Thymus (tissue), 11 donors: ENCODE measurements around the gene USP24. TPM values are rescaled to one million over a fixed set of nuclear protein-coding genes. Genes with fewer than 3 reads are reported as not detected.

ENCODE experiments used
- DNase-seq, 9 donors: peaks; one replicate each; pipeline ENCODE4 v3.0.0-alpha.2; 2013; ENCODE audit warnings: low spot score in 9 of 9, low read depth in 6 of 9, missing footprints in 1 of 9
- H3K27ac ChIP-seq, 2 donors: one replicate each; pipeline ENCODE4 v1.5.1; 2013; ENCODE audit warnings: control low read depth in 1 of 2, low read depth in 1 of 2, low read length in 1 of 2, mild to moderate bottlenecking in 1 of 2, moderate library complexity in 1 of 2
- H3K27me3 ChIP-seq, 2 donors: one replicate each; pipeline ENCODE4 v1.5.1; 2013; ENCODE audit warnings: low read length in 1 of 2; ENCODE audit not compliant: control insufficient read depth in 2 of 2, insufficient read depth in 1 of 2
- H3K36me3 ChIP-seq, 2 donors: one replicate each; pipeline ENCODE4 v1.5.1; 2013; ENCODE audit warnings: low read length in 1 of 2, mild to moderate bottlenecking in 1 of 2, moderate library complexity in 1 of 2; ENCODE audit not compliant: control insufficient read depth in 2 of 2, insufficient read depth in 2 of 2
- H3K4me1 ChIP-seq, 2 donors: one replicate each; pipeline ENCODE4 v1.5.1; 2013; ENCODE audit warnings: low read length in 2 of 2; ENCODE audit not compliant: control insufficient read depth in 2 of 2, insufficient read depth in 2 of 2
- H3K4me3 ChIP-seq, 2 donors: one replicate each; pipeline ENCODE4 v1.5.1; 2013; ENCODE audit warnings: low read length in 2 of 2, control low read depth in 1 of 2, mild to moderate bottlenecking in 1 of 2
- H3K9me3 ChIP-seq, 2 donors: one replicate each; pipeline ENCODE4 v1.5.1; 2013; ENCODE audit warnings: low read length in 1 of 2, mild to moderate bottlenecking in 1 of 2; ENCODE audit not compliant: control insufficient read depth in 2 of 2, insufficient read depth in 1 of 2
- WGBS: extraction: QIAGEN DNeasy Blood & Tissue Kit; methylation state at CpG from one replicate; pipeline ENCODE4 v1.1.7; 2013; 5-methylcytosine and 5-hydroxymethylcytosine counted together
- polyA plus RNA-seq: library from polyadenylated mRNA; stranded (reverse); fragments of 200-250 nt; gene quantifications from one replicate; pipeline ENCODE4 v1.2.3, GENCODE V29; 2013
- total RNA-seq: library from RNA; stranded (reverse); fragments of 120-200 nt; gene quantifications from one replicate; pipeline ENCODE4 v1.2.4, GENCODE V29; 2013
- donor health status: healthy.

The USP24 gene
- total and polyA plus RNA-seq, 2 donors: 17.7 to 34.4 TPM

- H3K4me3 ChIP-seq: no peak overlapping the region
- H3K27ac ChIP-seq: no peak overlapping the region
- WGBS: 94% methylated on average over 2 of the region's 2 CpGs
- H3K36me3 ChIP-seq: peaks cover 13 to 55% of the 10 kb centered on the region in 2 donors
- no peaks in the 10 kb centered on the region for H3K27me3 ChIP-seq
- no peak for DNase-seq
- no peaks in the 10 kb centered on the region for H3K4me1 ChIP-seq
- H3K9me3 ChIP-seq: no peaks in the 10 kb centered on the region
These were observed 68.4 kb downstream of the USP24 start for GRCh38 chr1:55146781-55147180.

GRCh38 chr1:55144886-55145285 lies 70.3 kb downstream of the USP24 start:
- H3K36me3 ChIP-seq: peaks cover 18 to 50% of the 10 kb centered on the region in 2 donors
- no peak overlapping the region for H3K4me3 ChIP-seq
- 99% methylated on average over 6 of the region's 6 CpGs for WGBS
- H3K4me1 ChIP-seq: no peaks in the 10 kb centered on the region
- no peak for DNase-seq
- no peaks in the 10 kb centered on the region for H3K27me3 ChIP-seq
- no peak overlapping the region for H3K27ac ChIP-seq
- no peaks in the 10 kb centered on the region for H3K9me3 ChIP-seq

- peaks cover 19 to 54% of the 10 kb centered on the region in 2 donors for H3K36me3 ChIP-seq
- no peak for DNase-seq
These were observed 71.5 kb downstream of the USP24 start for GRCh38 chr1:55143684-55144083.

GRCh38 chr1:55141295-55141893 lies 73.8 kb downstream of the USP24 start:
- no peak overlapping the region for H3K27ac ChIP-seq
- no peaks in the 10 kb centered on the region for H3K27me3 ChIP-seq
- no peaks in the 10 kb centered on the region for H3K4me1 ChIP-seq
- WGBS: 98% methylated on average over 1 of the region's 1 CpG
- H3K9me3 ChIP-seq: no peaks in the 10 kb centered on the region
- no peak for DNase-seq
- no peak overlapping the region for H3K4me3 ChIP-seq
- peaks cover 36 to 67% of the 10 kb centered on the region in 2 donors for H3K36me3 ChIP-seq

More at GRCh38 chr1:55143684-55144083, 71.5 kb downstream of the USP24 start:
- Histone ChIP-seq H3K27ac (no peak overlapping the region), H3K27me3 (no peaks in the 10 kb centered on the region), H3K4me3 (no peak overlapping the region), H3K4me1 (no peaks in the 10 kb centered on the region), H3K9me3 (no peaks in the 10 kb centered on the region)
- 93% methylated on average over 3 of the region's 3 CpGs for WGBS

- Histone ChIP-seq H3K36me3 (peaks cover 40 to 69% of the 10 kb centered on the region in 2 donors), H3K9me3 (no peaks in the 10 kb centered on the region), H3K27ac (no peak overlapping the region), H3K4me1 (no peaks in the 10 kb centered on the region), H3K4me3 (no peak overlapping the region), H3K27me3 (no peaks in the 10 kb centered on the region)
- peak; percentile 32 to 86 (median 63) for DNase-seq
- WGBS: 11% methylated on average over 3 of the region's 3 CpGs
These were observed 74.6 kb downstream of the USP24 start for GRCh38 chr1:55140546-55140983.

GRCh38 chr1:55140137-55140536 lies 75.0 kb downstream of the USP24 start:
- Histone ChIP-seq H3K27ac (no peak overlapping the region), H3K36me3 (peaks cover 40 to 68% of the 10 kb centered on the region in 2 donors), H3K27me3 (no peaks in the 10 kb centered on the region), H3K4me1 (no peaks in the 10 kb centered on the region), H3K4me3 (no peak overlapping the region), H3K9me3 (no peaks in the 10 kb centered on the region)
- WGBS: 97% methylated on average over 2 of the region's 2 CpGs
- DNase-seq: no peak

- no peak for DNase-seq
- no peaks in the 10 kb centered on the region for H3K9me3 ChIP-seq
- no peak overlapping the region for H3K4me3 ChIP-seq
- no peaks in the 10 kb centered on the region for H3K4me1 ChIP-seq
- peaks cover 41 to 76% of the 10 kb centered on the region in 2 donors for H3K36me3 ChIP-seq
- H3K27ac ChIP-seq: no peak overlapping the region
- 41% methylated on average over 2 of the region's 2 CpGs for WGBS
- no peaks in the 10 kb centered on the region for H3K27me3 ChIP-seq
These were observed 76.3 kb downstream of the USP24 start for GRCh38 chr1:55138823-55139222.

GRCh38 chr1:55134152-55134808 lies 80.9 kb downstream of the USP24 start:
- H3K27me3 ChIP-seq: no peaks in the 10 kb centered on the region
- 99% methylated on average over 7 of the region's 7 CpGs for WGBS
- no peak for DNase-seq
- H3K36me3 ChIP-seq: peaks cover 42 to 91% of the 10 kb centered on the region in 2 donors
- no peak overlapping the region for H3K27ac ChIP-seq
- no peaks in the 10 kb centered on the region for H3K4me1 ChIP-seq
- no peak overlapping the region for H3K4me3 ChIP-seq
- no peaks in the 10 kb centered on the region for H3K9me3 ChIP-seq

- no peaks in the 10 kb centered on the region for H3K4me1 ChIP-seq
- no peak overlapping the region for H3K27ac ChIP-seq
- H3K36me3 ChIP-seq: peaks cover 42 to 83% of the 10 kb centered on the region in 2 donors
- H3K9me3 ChIP-seq: no peaks in the 10 kb centered on the region
- no peak overlapping the region for H3K4me3 ChIP-seq
- WGBS: 97% methylated on average over 2 of the region's 2 CpGs
- H3K27me3 ChIP-seq: no peaks in the 10 kb centered on the region
- DNase-seq: no peak
These were observed 83.4 kb downstream of the USP24 start for GRCh38 chr1:55131801-55132200.
